Measurements from ENCODE around the gene EXOC4. TPM values are rescaled to one million over a fixed set of nuclear protein-coding genes. Genes with fewer than 3 reads are reported as not detected.

Gene EXOC4
- total RNA-seq, 1 experiment from 2014 or later = 71.0 TPM

DNA sequence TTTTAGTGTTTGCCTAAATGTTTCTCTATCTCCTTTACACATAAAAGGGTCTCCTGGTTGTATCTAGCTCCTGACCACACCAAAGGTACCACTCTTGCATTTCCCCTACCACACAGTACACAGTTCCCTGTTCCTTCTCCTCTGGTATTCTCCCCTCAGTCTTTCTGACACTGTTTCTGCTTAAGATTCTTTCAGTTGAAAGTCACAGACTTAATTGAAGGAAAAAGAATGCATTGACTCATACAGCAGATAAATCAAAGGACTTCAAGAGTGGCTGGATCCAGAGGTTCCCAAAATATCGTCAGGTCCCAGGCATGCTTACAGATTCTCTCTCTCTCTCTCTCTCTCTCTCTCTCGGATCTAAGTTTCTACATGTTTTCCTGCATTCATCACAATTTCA, 688.6 kb downstream of the EXOC4 start:
- intact Hi-C loops (cut with micrococcal nuclease; ENCODE audit: unreplicated experiment) (no loop called here), in situ Hi-C loops (cut with HindIII; ENCODE audit: low pct_unique_long_range_greater_than_20kb, low sequenced_read_pairs) (no loop called here)
- Histone ChIP-seq H3K4me1 (ENCODE audit: control insufficient read depth, insufficient read depth, low read length) (no peaks in the 10 kb centered on the region), H3K36me3 (ENCODE audit: control insufficient read depth, insufficient read depth, low read length) (no peaks in the 10 kb centered on the region), H3K4me3 (ENCODE audit: low read depth in 2 of 2, low read length in 2 of 2) (no peak overlapping the region), H3K27ac (ENCODE audit: low read length) (no peak overlapping the region), H3K9me3 (ENCODE audit: control insufficient read depth, insufficient read depth, low read depth, low read length) (no peaks in the 10 kb centered on the region), H3K27me3 (ENCODE audit: control insufficient read depth, insufficient read depth, low read length) (no peaks in the 10 kb centered on the region)
- DNase-seq (ENCODE audit: low read depth, low spot score) (no peak), ATAC-seq (no peak)
- ChIA-PET POLR2A (no interaction called here), CTCF (no interaction called here)
- TF ChIP-seq, protein P1, sequence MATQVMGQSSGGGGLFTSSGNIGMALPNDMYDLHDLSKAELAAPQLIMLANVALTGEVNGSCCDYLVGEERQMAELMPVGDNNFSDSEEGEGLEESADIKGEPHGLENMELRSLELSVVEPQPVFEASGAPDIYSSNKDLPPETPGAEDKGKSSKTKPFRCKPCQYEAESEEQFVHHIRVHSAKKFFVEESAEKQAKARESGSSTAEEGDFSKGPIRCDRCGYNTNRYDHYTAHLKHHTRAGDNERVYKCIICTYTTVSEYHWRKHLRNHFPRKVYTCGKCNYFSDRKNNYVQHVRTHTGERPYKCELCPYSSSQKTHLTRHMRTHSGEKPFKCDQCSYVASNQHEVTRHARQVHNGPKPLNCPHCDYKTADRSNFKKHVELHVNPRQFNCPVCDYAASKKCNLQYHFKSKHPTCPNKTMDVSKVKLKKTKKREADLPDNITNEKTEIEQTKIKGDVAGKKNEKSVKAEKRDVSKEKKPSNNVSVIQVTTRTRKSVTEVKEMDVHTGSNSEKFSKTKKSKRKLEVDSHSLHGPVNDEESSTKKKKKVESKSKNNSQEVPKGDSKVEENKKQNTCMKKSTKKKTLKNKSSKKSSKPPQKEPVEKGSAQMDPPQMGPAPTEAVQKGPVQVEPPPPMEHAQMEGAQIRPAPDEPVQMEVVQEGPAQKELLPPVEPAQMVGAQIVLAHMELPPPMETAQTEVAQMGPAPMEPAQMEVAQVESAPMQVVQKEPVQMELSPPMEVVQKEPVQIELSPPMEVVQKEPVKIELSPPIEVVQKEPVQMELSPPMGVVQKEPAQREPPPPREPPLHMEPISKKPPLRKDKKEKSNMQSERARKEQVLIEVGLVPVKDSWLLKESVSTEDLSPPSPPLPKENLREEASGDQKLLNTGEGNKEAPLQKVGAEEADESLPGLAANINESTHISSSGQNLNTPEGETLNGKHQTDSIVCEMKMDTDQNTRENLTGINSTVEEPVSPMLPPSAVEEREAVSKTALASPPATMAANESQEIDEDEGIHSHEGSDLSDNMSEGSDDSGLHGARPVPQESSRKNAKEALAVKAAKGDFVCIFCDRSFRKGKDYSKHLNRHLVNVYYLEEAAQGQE (IDR thresholded peaks at IDR 0.05; ENCODE audit: insufficient read depth in 1 of 2, low read depth in 2 of 2, low read length in 1 of 2) = no peak
- TF ChIP-seq, protein P2, sequence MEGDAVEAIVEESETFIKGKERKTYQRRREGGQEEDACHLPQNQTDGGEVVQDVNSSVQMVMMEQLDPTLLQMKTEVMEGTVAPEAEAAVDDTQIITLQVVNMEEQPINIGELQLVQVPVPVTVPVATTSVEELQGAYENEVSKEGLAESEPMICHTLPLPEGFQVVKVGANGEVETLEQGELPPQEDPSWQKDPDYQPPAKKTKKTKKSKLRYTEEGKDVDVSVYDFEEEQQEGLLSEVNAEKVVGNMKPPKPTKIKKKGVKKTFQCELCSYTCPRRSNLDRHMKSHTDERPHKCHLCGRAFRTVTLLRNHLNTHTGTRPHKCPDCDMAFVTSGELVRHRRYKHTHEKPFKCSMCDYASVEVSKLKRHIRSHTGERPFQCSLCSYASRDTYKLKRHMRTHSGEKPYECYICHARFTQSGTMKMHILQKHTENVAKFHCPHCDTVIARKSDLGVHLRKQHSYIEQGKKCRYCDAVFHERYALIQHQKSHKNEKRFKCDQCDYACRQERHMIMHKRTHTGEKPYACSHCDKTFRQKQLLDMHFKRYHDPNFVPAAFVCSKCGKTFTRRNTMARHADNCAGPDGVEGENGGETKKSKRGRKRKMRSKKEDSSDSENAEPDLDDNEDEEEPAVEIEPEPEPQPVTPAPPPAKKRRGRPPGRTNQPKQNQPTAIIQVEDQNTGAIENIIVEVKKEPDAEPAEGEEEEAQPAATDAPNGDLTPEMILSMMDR (IDR thresholded peaks at IDR 0.05) = no peak
- no peak for TF ChIP-seq SIN3A (IDR thresholded peaks at IDR 0.05; ENCODE audit: borderline replicate concordance, insufficient read depth, low read depth, low read length)
- TF ChIP-seq TCF7L2 (IDR thresholded peaks at IDR 0.05; ENCODE audit: low read depth, low read length) = no peak
- TF ChIP-seq POLR2AphosphoS5 (IDR thresholded peaks at IDR 0.05; ENCODE audit: low read depth, low read length) = no peak
- no TSS peak for BruUV-seq (replicated peaks)

GRCh38 chr7:133945497-133945896, 692.6 kb downstream of the EXOC4 start:
- Histone ChIP-seq H3K36me3 (ENCODE audit: control insufficient read depth, insufficient read depth, low read length) (no peaks in the 10 kb centered on the region), H3K4me3 (ENCODE audit: low read depth in 2 of 2, low read length in 2 of 2) (no peak overlapping the region), H3K4me1 (ENCODE audit: control insufficient read depth, insufficient read depth, low read length) (no peaks in the 10 kb centered on the region), H3K9me3 (ENCODE audit: control insufficient read depth, insufficient read depth, low read depth, low read length) (no peaks in the 10 kb centered on the region), H3K27me3 (ENCODE audit: control insufficient read depth, insufficient read depth, low read length) (no peaks in the 10 kb centered on the region), H3K27ac (ENCODE audit: low read length) (no peak overlapping the region)
- in situ Hi-C loops (cut with HindIII; ENCODE audit: low pct_unique_long_range_greater_than_20kb, low sequenced_read_pairs) = no loop called here
- DNase-seq (ENCODE audit: low read depth, low spot score) (no peak), ATAC-seq (no peak)
- BruUV-seq (replicated peaks) = no TSS peak
- TF ChIP-seq POLR2AphosphoS5 (IDR thresholded peaks at IDR 0.05; ENCODE audit: low read depth, low read length) (no peak), SIN3A (IDR thresholded peaks at IDR 0.05; ENCODE audit: borderline replicate concordance, insufficient read depth, low read depth, low read length) (no peak), TCF7L2 (IDR thresholded peaks at IDR 0.05; ENCODE audit: low read depth, low read length) (no peak)
- TF ChIP-seq, protein P2 (IDR thresholded peaks at IDR 0.05) = no peak
- TF ChIP-seq, protein P1 (IDR thresholded peaks at IDR 0.05; ENCODE audit: insufficient read depth in 1 of 2, low read depth in 2 of 2, low read length in 1 of 2) = no peak
- intact Hi-C loops (cut with micrococcal nuclease; ENCODE audit: unreplicated experiment) = no loop called here
- ChIA-PET CTCF (no interaction called here), POLR2A (interaction anchor here (0.7 kb wide), 1 partner anchor 21 kb away, joined by 3 read pairs; no protein-coding TSS in a partner anchor)

All from Panc1 (cell line).